Skin epidermis (tissue), 12 donors: Measurements from ENCODE around the gene ABLIM3.
A peak's percentile ranks its signal among the peaks of the same experiment; 100 is the strongest.
"Not testable (repeated sequence)": the region's sequence is repeated elsewhere in the genome, so short reads cannot be mapped to it uniquely, and the experiment has no call there.

Experiments
- H3K27ac ChIP-seq, 21 experiments: fragments of 200-600 bp; sonication (generic) in 11 of 21; one replicate each; pipeline ENCODE4 v1.5.0; 2020; ENCODE audit warnings: mild to moderate bottlenecking in 3 of 21, inconsistent platforms in 2 of 21, moderate library complexity in 2 of 21
- H3K4me3 ChIP-seq, 7 experiments: fragments of 200-600 bp; sonication (generic) in 2 of 7; one replicate each; pipeline ENCODE4 v1.5.0; 2020; ENCODE audit warnings: inconsistent platforms in 2 of 7, mild to moderate bottlenecking in 2 of 7, moderate library complexity in 1 of 7

The ABLIM3 gene

GRCh38 chr5:149175346-149176105 lies 34.2 kb downstream of the ABLIM3 start:
- peak overlapping the region in 13 of 21 experiments; percentile 12 to 75 (median 51) for H3K27ac ChIP-seq
- H3K4me3 ChIP-seq: no peak overlapping the region

DNA sequence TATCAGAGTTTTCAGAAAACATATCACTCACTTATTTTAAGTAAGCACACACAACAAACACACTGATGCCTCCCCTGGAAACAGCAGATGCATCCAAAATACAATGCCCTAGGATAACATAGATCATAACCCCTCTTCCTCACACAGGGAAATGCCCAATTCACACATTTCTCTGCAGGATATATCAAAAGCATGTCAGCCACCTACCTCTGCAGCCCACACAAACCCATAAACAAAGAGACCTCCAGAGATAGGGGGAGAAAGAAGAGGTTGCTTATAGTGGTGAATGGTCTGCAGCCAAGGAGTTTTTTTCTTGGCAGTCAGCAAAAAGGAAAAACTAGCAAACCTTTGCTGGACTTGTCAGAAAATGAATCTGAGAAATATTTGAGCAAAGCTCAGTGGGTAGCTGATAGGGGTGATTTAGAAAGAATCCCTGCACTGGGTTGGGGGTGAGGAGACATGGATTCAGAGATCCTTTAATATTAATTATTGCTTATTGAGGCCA lies 36.1 kb downstream of the ABLIM3 start:
- H3K27ac ChIP-seq: no peak overlapping the region
- no peak overlapping the region for H3K4me3 ChIP-seq

DNA sequence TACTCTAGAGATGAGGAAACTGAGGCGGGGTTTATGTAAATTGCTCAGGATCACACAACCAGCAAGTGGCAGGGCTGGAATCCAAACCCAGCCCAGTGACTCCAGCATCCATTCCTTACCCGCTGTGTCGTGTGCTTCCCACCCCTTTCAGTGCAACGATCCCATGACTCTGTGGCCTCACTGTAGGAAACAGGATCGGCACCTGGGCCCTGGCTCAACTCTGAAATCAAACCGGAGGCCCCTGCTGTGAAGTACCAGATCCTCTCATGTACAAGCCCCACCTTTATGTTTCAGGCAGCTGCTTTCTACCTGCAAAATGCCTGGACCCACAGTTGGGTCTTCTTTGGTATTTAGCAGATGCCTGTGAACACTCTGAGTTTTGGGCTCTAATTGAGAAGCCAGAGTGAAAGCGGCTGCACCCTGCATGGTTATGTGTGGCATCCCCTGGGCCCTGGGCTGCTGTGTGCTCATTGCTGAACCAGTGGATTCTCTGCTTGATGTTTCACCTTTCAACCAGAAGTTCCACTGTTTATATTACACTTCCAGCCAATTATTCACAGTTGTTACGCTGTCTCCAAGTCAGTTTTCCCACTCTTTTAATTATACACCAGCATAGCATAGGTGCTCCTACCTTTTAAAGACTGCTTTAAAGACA lies 36.7 kb downstream of the ABLIM3 start:
- Histone ChIP-seq H3K27ac (no peak overlapping the region), H3K4me3 (no peak overlapping the region)

GRCh38 chr5:149181732-149182131 lies 40.4 kb downstream of the ABLIM3 start:
- Histone ChIP-seq H3K4me3 (no peak overlapping the region), H3K27ac (no peak overlapping the region)

- Histone ChIP-seq H3K27ac (no peak overlapping the region), H3K4me3 (no peak overlapping the region)
These were observed 40.9 kb downstream of the ABLIM3 start for GRCh38 chr5:149182241-149182640.

DNA sequence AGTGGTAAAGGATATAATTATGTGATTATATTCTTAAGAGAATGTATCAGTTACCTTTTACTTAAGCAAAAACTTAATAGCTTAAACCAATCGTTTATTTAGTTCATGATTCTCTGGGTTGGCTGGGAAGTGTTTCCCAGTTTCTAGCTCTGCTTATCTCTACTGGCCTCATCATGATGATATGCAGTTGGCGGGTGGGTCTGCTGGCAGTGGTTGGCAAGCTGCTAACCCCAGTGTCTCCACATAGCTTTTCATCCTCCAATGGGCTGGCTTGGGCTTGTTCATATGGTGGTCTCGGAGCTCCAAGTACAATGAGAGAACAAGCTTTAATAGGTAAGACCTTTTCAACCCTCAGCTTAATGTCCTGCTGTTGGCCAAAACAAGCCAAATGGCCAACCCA lies 43.8 kb downstream of the ABLIM3 start:
- H3K4me3 ChIP-seq: no peak overlapping the region
- H3K27ac ChIP-seq: no peak overlapping the region

GRCh38 chr5:149186506-149186905 lies 45.2 kb downstream of the ABLIM3 start:
- no peak overlapping the region for H3K27ac ChIP-seq
- H3K4me3 ChIP-seq: no peak overlapping the region

- H3K4me3 ChIP-seq, H3K27ac ChIP-seq: not testable (repeated sequence)
These were observed 46.3 kb downstream of the ABLIM3 start for GRCh38 chr5:149187617-149188016.

GRCh38 chr5:149188383-149188782 lies 47.1 kb downstream of the ABLIM3 start:
- H3K27ac ChIP-seq: no peak overlapping the region
- H3K4me3 ChIP-seq: no peak overlapping the region

- H3K4me3 ChIP-seq: no peak overlapping the region
- H3K27ac ChIP-seq: no peak overlapping the region
These were observed 54.1 kb downstream of the ABLIM3 start for GRCh38 chr5:149195337-149195887.

- H3K4me3 ChIP-seq: no peak overlapping the region
- no peak overlapping the region for H3K27ac ChIP-seq
These were observed 54.7 kb downstream of the ABLIM3 start for GRCh38 chr5:149195962-149196361.

DNA sequence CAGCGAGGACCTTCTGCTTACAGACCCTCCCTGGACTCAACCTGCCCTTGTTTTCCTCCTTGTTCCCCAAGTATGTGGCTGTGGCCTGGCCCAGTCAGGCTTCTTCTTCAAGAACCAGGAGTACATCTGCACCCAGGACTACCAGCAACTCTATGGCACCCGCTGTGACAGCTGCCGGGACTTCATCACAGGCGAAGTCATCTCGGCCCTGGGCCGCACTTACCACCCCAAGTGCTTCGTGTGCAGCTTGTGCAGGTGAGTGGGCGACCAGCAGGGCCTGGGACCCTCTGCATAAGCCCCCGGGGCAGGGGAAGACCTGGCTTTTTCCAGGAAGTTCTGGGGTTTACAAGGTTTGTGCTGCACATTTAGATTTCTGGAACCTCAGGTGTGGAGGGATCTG lies 56.9 kb downstream of the ABLIM3 start:
- no peak overlapping the region for H3K27ac ChIP-seq
- no peak overlapping the region for H3K4me3 ChIP-seq

- Histone ChIP-seq H3K27ac (no peak overlapping the region), H3K4me3 (no peak overlapping the region)
These were observed 59.1 kb downstream of the ABLIM3 start for GRCh38 chr5:149200355-149200754.

DNA sequence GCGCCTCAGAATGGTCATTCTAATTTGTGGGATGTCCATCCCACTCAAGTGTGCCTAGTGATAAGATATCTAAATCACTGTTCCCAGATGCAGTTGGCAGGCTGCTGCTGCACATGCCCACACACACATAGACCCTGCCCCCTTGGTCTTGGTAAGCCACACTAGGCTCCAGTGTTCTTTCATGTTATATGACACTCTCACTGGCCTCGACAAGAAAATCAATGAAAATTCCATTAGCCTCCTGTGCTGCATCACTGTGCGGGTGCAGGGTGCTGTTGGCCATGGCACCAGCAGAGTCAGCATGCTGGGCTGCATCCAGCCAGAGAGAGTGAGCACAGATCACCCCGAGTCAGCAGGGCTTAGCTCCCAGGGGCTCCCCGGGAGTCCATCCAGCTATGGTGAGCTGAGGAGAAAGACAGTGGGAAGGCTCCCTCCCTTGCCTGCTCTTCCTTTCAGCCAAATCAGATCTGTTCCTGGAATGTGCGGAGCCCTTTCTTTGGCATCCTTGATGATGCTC lies 59.9 kb downstream of the ABLIM3 start:
- Histone ChIP-seq H3K27ac (no peak overlapping the region), H3K4me3 (no peak overlapping the region)

DNA sequence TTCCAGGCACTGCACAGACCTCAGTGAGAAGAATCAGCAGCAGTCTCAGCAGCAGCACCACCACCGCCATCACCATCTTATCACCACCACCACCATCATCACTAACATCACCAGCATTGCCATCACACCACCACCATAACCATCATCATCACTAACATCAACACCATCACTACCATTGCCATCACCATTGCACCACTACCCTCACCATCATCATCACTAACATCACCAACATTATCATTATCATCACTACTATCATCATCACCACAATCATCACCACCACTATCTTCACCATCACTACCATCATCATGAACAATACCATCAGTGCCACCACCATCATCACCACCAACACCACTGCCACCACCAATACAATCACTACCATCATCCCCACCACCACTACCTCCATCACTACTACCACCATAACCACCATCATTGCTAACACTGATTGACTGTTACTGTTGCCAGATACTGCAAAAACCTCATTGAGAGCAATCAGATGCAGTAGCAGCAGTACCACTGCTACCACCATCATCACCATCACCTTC lies 61.7 kb downstream of the ABLIM3 start:
- H3K4me3 ChIP-seq: no peak overlapping the region
- no peak overlapping the region for H3K27ac ChIP-seq

DNA sequence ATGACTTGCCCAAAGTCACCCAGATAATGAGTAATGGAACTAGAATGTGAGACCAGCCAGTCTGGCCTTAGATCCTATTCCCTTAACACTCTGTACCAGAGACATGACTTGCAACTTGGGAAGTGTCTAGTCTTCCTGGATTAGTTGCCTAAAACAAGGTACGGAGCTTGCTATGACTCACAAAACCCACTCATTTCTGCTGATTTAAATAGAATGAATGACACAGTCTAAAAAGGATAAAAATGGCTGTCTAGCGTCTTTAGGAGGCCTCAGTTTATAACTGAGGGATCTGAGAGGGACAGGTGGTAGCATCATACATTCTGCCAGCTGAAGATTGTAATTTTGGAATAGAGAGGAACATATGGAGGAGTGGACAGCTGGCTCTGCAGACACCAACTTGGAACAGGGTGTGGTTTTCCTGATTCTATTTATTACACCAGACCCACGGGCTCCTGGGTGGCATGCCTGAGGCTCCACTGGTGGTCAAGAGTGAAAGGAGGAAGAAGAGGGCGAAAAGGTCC lies 62.7 kb downstream of the ABLIM3 start:
- no peak overlapping the region for H3K27ac ChIP-seq
- no peak overlapping the region for H3K4me3 ChIP-seq

DNA sequence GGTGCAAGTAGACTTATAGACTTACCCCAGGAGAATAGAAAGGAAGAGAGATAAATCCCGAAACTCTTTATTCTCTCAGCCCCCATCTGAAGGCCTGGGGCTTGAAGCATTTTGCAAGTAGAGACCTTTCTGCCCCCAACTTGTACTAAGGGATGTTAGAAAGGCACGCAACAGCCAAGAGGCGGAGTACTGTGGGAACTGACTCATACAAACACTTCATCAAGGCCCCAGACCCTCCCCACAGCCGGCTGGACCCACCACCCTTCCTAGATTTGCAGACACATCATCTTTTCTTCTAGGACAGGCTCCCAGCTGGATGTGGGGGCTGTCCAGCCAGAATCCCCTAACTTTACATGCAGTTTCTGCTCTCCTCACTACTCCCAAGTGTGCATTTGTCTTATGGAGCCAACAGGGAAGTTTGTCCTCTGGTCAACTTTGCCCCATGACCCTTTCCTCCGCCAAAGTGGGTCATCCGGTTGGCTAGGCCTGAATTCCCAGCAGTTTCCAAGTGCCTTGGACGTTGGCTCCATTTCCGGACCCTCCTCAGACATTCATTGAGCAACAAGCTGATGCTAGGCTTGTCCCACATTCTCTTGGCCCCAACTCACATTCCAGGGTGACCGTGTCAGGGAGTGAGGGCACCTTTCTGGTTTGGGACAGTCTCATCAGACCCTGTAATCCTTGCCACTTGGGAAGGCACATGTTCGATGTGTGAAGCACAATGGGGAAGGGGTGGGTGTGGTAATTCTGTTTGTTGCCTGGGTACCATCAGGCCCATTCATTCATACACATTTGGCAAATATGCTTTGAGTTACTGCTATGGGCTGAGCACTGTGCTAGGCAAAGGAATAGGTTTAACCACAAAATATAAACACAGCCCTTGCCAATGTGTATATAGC lies 64.6 kb downstream of the ABLIM3 start:
- Histone ChIP-seq H3K4me3 (no peak overlapping the region), H3K27ac (peak overlapping the region in 1 of 21 experiments; percentile 61)

DNA sequence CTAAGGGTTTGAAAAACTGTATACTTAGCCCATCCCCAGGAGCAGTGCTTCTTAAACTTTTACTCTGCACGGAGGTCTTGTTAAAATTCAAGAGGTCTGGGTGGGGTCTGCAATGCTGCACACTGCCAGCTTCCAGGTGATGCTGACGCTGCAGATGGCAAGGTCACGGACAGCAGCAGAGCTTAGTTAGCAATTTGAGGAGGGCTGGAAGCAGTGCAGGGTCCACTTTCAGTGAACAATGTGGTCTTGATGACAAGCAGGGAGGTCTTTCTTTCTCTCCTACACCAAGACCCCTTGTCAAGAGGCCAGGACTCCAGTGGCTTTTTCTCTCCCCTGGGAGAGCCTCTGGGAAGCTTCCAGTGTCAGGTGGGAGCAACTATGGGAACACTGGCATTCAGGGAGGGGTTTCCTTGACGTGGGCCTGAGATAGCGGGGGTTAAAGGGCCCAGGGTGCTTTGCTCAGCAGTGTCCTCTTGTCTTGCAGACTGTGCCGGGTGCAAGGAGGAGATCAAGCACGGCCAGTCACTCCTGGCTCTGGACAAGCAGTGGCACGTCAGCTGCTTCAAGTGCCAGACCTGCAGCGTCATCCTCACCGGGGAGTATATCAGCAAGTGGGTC lies 65.3 kb downstream of the ABLIM3 start:
- H3K27ac ChIP-seq: no peak overlapping the region
- no peak overlapping the region for H3K4me3 ChIP-seq

- Histone ChIP-seq H3K4me3 (no peak overlapping the region), H3K27ac (no peak overlapping the region)
These were observed 66.5 kb downstream of the ABLIM3 start for GRCh38 chr5:149207831-149208230.
